Uterus (tissue), 2 donors: ENCODE data around the gene GOLIM4.

Experiments used
- CTCF ChIP-seq, 4 experiments: fragments of 200-600 bp in 2 of 4; fragments of 450-650 bp in 2 of 4; sonication (generic) in 2 of 4; IDR thresholded peaks; one replicate each; pipeline ENCODE4 v1.5.1; 2016 to 2019; ENCODE audit warnings: antibody characterized with exemption in 4 of 4, mild to moderate bottlenecking in 2 of 4, moderate library complexity in 1 of 4
- POLR2A ChIP-seq, 2 donors: fragments of 450-650 bp; IDR thresholded peaks; one replicate each; pipeline ENCODE4 v1.6.1; 2016; ENCODE audit warnings: antibody characterized with exemption in 2 of 2, mild to moderate bottlenecking in 1 of 2, moderate library complexity in 1 of 2

DNA sequence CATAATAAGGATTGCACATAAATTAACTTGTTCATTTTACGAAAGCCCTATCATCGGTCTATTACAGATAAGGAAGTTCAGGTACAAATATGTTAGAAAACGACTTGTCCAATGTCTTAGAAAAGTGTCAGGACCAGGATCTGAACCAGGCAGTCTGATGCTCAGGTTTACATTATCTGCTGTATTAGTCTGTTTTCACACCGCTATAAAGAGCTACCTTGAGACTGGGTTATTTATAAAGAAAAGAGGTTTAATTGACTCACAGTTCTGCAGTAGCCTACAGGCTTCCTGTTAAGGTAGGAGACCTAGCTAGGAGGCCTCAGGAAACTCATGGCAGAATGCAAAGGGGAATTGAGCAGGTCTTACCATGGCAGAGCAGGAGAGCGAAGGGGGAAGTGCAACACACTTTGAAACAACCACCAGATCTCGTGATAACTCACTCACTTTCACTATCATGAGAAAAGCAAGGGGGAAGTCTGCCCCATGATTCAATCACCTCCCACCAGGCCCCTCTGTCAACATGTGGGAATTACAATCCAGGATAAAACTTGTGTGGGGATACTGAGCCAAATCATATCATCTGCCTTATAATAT lies 45.8 kb upstream of the GOLIM4 start:
- no peak for TF ChIP-seq CTCF (IDR thresholded peaks at IDR 0.05)
- TF ChIP-seq POLR2A (IDR thresholded peaks at IDR 0.05): no peak
